ENCODE measurements around the gene KLK1.
A peak's percentile ranks its signal among the peaks of the same experiment; 100 is the strongest.
"Not testable (repeated sequence)": the region's sequence is repeated elsewhere in the genome, so short reads cannot be mapped to it uniquely, and the experiment has no call there.

KLK1 gene

DNA sequence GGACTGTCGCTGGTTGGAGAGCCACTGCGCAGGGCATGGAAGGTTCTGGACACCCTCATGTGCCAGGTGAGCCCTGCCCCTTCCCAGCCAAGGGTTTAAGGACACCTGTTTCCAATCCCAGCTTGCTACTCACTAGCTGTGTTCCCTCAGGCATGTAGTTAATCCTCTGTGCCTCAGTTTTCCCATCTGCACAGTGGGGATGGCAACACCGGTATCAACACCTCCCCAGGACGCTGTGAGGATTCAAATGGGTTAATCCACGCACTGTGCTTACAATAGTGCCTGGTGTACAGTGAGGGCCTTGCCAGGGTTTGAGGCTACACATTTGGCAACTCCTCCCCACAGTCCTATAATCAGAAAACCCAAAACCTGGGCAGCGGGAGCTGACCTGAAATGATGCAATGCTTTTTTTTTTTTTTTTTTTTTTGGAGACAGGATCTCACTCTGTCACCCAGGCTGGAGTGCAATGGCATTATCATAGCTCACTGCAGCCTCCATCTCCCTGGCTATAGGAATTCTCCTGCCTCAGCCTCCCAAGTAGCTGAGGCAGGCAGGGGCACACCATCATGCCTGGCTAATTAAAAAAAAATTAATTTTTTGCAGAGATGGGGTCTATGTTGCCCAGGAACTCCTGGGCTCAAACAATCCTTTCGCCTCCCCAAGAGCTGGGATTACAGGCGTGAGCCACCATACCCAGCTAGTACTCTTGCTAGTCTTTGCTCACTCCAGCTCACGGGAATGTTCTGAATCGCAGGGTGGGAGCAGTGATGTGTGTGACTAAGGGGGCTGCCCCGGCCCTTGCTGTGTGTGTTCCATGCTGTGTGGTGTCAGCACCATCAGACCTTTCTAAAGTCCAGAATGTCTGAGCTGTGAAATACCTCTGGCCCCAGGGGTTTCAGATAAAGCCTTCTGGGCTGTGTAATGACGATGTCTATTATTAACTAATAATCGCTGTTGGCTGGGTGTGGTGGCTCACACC, 31.0 kb downstream of the KLK1 start:
- DNase-seq (ENCODE audit: low spot score): no peak

DNA sequence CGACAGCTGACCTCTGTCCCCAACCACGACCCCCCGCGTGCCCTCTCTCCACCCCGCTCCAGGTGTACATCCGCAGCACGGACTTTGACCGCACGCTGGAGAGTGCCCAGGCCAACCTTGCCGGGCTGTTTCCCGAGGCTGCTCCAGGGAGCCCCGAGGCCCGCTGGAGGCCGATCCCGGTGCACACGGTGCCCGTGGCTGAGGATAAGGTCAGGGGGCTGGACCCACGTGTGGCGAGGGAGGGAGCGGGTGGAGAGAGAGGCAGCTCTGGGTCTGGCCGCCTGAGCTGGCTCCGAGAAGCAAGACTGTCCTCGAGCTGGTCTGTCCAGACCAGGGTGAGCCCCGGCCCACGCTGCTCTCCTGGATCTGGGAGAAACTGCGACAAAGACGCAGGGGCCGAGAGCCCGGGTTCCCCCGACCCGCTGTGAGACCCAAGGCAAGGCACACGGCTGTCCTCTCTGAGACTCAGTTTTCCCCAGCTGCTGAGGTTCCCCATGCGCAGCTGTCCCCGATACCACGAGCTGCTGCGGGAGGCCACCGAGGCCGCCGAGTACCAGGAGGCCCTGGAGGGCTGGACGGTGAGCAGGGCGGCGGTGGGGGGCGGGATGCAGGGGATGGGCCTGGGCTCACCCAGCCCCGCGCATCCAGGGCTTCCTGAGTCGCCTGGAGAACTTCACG, 31.9 kb downstream of the KLK1 start:
- no peak for DNase-seq (ENCODE audit: low spot score)

DNA sequence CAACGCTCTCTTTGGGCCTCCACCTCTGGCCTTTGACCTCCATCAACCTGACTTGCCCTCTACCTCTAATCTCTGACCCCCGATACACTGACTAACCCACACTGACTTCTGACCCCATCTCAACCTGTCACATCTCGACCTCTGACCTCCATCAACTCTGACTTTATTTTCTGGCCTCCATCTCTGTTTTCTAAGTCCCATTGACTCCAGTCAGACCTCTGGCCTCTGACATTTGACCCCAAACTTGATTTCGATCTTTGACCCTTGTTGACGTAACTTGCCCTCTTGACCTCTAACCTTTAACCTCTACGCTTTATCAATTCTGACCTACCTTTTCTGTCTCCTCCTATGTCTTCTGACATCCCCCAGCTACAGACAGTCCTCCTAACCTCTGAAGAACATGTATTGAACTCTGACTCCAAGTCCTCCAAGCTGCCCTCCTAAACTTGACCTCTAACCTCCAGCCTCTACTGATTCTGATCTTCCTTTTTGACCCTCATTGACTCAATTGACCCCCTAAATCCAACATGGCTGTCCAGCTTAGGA, 32.6 kb downstream of the KLK1 start:
- DNase-seq (ENCODE audit: low spot score): no peak

DNA sequence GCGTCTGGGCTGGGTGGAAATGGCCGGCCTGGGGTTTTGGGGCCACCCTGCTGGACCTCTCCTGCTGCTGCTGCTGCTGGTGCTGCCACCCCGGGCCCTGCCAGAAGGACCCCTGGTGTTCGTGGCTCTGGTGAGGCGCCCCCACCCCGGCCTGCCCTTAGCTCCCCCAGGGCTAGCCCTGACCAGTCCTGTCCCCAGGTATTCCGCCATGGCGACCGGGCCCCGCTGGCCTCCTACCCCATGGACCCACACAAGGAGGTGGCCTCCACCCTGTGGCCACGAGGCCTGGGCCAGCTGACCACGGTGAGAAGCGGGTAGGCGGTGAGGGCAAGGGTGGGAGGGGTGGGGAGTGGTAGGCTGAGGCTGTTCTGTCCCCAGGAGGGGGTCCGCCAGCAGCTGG, 33.2 kb downstream of the KLK1 start, which contains the start of gene ACP4:
TSS of gene ACP4 (plus strand) at position 20 of the 400 bp plus-strand sequence. CDS start at position 20, 0 bp downstream.
- no peak for DNase-seq (ENCODE audit: low spot score)

DNA sequence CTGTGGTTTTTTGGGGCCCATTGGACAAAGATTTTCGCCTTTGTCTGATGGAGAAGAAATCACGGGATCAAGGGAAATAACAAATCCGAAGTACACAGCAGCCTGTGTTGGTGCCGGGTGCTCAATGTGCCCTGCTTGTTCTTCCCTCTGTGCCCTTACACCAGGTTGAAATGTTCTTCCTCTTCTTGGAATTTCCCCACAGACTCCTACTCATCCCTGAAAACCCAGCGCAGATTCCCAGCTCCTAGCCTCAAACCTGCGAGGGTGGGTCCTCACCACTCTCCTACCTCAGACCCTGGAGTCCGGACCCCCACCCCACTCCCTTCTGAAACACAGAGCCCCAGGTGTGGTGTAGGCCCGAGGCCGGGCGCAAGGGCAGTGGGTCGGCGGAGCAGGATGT, 38.3 kb downstream of the KLK1 start:
- no peak for DNase-seq (ENCODE audit: low spot score)

DNA sequence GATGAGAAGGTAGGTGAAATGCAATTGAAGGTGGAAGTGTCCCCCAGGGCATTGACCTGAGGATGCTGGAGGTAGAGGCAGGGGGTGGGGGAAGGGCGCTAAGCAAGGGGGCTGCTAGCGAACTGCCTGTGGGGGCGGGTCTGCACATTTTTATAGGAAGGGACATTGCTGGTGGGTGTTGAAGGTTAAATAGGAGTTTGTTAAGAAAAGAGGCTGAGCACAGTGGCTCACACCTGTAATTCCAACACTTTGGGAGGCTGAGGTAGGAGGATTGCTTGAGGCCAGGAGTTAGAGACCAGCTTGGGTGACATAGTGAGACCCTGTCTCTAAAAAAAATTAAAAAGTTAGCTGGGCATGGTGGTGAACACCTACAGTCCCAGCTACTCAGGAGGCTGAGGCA, 38.9 kb downstream of the KLK1 start:
- DNase-seq (ENCODE audit: low spot score): no peak

DNA sequence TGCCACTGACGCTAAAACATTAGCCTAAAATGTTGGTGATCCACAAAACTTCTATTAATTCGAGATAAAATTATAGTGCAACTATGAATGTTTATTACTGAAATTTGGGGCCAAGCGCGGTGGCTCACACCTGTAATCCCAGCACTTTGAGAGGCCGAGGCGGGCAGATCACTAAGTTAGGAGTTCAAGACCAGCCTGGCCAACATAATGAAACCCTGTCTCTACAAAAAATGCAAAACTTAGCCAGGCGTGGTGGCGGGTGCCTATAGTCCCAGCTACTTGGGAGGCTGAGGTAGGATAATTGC, 39.8 kb downstream of the KLK1 start:
- DNase-seq (ENCODE audit: low spot score): not testable (repeated sequence)

DNA sequence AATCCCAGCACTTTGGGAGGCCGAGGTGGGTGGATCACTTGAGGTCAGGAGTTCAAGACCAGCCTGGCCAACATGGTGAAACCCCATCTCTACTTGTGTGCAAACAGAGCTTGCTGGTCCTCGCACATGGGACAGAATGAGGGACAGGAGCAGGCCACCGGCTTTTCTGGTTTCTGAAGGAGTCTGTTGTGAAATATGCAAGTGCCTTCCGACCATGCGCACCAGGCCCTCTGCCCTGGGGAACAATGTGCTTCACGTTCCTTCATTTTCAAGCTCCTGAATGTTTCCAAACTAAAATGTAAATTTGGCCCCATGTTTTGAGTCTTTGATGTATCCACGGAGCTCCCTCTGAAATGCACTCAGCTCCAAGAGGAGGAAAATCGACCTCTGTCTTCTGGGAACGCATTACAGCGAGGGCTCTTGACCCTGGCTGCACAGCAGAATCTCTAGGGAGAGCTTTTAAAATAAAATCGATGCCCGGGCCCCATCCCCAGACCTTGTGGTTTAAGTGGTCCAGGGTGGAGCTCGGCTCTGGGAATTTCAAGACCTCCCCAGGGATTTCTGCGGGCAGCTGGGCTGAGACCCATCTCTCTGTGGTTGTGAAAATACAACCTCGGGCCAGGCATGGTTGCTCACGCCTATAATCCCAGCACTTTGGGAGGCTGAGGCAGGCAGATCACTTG, 42.7 kb downstream of the KLK1 start:
- DNase-seq (ENCODE audit: low spot score): no peak

DNA sequence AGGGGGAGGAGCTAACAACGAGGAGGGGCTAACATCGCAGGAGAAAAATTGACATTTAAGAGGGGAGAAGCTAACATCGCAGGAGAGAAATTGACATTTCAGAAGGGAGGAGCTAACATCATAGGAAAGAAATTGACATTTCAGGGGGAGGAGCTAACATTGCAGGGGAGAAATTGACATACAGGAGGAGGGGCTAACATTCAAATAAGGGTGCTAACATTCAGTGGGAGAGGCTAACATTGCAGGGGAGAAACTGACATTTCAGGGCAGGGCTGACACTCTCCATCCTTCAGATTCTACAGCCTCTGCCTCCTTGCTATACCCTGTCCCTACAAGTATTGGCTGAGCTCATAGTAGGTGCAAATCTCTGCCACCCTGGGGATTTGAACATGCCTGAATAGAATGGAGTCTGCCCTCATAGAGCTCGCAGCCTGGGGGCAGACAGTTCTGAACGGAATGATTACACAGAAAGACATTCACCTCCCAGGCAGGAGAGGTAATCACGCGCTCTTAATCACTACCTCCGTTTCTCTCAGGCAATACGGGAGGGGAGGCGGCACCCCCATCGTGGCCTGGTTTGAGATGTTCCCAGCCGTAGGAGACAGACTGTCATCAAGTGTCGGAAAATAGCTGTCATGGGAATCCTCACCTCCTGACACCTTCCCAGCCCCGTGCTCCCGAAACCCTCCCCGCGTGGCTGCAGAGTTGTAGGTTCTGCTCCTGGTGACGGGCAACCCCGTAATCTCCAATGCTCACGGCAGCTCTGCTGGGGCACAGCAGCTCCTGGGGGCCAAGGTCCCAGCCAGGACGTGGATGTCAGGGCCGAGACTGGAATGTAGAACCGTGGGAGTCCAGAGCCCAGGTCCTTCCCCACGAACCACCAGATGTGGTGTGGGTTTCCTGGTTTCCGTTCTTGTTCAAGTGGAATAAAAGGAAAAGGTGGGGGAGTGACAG, 43.8 kb downstream of the KLK1 start:
- peak; percentile 59 for DNase-seq (ENCODE audit: low spot score)

DNA sequence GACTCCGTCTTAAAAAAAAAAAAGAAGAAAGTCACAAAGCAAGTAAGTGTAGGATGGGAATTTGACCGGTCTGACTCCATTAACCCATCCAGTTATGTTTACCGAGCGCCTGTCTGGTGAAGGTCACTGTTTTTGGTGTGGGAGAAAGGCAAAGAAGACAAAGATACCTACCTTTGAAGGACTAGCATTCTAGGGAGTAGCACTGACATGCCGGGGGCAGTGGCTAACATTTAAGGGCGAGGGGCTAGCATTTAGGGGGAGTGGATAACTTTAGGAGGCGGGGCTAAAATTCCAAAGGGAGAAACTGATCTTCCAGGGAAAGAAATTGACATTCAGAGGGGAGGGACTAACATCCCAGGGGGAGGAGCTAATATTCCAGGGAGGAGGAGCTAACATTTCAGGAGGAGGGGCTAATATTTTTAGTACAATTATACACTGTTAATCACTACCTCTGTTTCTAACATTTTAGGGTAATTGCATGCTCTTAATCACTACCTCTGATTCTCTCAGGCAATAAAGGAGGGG, 44.6 kb downstream of the KLK1 start:
- DNase-seq (ENCODE audit: low spot score): no peak

DNA sequence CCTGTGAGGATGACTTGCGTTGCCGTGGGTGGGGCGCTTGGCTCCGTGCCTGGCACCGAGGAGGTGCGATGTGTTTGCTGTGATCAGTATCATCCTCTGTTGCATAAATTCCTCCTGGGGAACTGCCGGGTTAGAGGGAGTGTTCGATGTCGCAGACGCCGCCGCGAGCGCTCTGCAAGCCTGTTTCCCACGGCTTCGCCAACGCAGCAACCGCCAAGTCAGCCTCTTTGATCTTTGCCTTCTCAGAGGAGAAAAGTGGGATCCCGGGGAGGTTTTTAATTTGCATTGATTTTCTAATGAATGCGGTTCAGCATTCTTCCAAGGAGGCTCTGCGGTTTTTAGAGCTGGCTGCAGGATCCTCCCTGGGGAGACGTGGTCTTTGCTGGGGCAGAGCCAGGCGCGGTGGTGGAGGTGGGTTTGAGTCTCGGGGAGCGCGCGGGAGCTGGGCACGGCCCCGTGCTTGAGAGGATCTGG, 45.7 kb downstream of the KLK1 start:
- DNase-seq (ENCODE audit: low spot score): no peak

DNA sequence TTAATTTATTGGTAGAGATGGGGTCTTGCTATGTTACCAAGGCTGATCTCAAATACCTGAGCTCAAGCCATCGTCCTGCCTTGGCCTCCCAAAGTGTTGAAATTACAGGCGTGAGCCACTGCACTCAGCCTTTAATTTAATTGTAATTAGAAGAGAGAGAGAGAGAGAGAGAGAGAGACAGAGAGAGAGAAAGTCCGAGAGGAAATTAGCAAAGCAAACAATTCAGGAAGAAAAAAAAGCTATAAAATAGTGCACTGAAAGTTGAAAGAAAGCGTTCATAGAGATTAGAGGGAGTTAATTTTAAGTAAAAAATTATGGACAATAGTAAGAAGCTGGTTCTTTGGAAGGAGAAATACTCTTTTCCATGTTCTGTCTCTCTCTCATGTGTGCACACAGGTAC, 46.3 kb downstream of the KLK1 start:
- DNase-seq (ENCODE audit: low spot score): no peak

DNA sequence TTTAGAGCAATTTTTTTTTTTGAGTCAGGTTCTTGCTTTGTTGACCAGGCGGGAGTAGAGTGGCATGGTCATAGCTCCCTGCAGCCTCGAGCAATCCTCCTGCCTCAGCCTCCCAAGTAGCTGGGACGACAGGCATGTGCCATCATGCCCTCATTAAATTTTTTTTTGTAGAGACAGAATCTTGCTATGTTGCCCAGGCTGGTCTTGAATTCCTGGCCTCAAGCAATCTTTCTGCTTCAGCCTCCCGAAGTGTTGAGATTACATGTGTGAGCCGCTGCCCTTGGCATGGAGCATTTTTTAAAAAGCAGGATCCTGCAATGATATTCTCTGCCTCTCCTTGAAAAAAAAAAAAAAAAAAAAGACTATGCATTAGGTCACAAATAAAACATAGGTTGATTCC, 47.5 kb downstream of the KLK1 start:
- DNase-seq (ENCODE audit: low spot score): no peak

DNA sequence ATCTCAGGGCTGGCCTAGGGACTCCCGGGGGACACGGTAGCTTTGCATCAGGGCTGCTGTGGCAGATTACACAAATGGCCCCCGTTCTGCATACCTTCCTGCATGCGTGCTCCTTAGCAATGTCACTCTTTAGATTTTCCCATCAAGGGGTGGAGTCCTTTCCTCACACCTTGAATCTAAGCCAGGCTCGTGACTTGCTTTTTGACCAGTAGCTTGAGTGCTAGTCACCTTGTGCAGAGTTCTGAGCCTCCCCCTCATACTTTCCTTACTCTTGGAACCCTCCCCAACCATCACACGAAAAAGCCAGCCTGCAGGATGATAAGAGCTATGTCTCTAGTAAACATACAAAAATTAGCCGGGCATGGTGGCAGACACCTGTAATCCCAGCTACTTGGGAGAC, 50.1 kb downstream of the KLK1 start:
- DNase-seq (ENCODE audit: low spot score): not testable (repeated sequence)

DNA sequence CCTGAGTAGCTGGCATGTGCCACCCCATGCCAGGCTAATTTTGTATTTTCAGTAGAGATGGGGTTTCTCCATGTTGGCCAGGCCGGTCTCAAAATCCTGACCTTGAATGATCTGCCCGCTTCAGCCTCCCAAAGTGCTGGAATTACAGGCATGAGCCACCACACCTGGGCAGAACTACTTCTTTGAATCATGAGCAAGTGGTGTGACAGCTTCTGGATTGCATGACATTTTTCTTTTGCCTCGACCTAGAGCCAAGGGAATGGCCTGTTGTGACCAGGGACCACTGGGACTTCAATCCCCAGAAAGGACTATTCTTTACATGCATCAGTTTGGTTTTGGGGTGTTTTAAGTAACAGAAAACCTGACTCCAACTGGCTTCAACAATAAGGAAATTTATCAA, 50.7 kb downstream of the KLK1 start:
- DNase-seq (ENCODE audit: low spot score): not testable (repeated sequence)

DNA sequence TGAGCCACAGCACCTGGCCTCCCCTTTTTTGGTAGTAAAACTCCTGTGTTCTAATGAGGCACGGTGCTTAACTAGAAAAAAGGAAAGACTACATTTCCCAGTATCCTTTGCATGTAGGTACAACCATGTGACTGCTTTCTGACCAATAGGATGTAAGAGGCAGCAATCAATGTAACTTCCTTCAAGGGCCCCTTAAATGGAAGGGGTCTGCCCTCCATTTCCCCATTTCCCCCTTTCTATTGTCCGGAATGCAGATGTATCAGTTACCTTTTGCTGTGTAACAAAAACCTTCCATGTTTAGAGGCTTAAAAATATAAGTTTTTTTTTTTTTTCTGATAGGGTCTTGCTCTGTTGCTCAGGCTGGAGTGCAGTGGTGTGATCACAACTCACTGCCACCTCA, 51.1 kb downstream of the KLK1 start:
- DNase-seq (ENCODE audit: low spot score): peak; percentile 75

DNA sequence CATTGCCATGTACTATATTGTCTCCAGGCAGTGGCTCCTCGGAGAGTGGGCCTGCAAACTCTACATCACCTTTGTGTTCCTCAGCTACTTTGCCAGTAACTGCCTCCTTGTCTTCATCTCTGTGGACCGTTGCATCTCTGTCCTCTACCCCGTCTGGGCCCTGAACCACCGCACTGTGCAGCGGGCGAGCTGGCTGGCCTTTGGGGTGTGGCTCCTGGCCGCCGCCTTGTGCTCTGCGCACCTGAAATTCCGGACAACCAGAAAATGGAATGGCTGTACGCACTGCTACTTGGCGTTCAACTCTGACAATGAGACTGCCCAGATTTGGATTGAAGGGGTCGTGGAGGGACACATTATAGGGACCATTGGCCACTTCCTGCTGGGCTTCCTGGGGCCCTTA, 52.7 kb downstream of the KLK1 start:
- no peak for DNase-seq (ENCODE audit: low spot score)

DNA sequence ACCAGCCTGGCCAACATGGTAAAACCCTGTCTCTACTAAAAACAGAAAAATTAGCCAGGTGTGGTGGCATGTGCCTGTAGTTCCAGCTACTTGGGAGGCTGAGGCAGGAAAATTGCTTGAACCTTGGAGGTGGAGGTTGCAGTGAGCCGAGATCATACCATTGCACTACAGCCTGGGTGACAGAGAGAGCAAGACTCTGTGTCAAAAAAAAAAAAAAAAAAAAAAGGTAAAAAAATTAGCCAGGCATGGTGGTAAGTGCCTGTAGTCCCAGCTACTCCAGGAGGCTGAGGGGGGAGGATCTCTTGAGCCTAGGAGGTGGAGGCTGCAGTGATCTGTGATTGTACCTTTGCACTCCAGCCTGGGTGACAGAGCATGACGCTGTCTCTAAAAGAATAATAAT, 53.4 kb downstream of the KLK1 start, which contains the start of gene GPR32:
TSS of gene GPR32 (plus strand) at position 301 of the 400 bp plus-strand sequence. CDS start 137 bp downstream, outside the sequence.
- DNase-seq (ENCODE audit: low spot score): not testable (repeated sequence)

All from NAMALWA (cell line).